Mesothelial cell of epicardium (in vitro differentiated cells): ENCODE data around the gene ZNF782. TPM values are rescaled to one million over a fixed set of nuclear protein-coding genes. Genes with fewer than 3 reads are reported as not detected.
"Not testable (repeated sequence)": the region's sequence is repeated elsewhere in the genome, so short reads cannot be mapped to it uniquely, and the experiment has no call there.

Experiments
- DNase-seq, 2 experiments: peaks; one replicate each; pipeline ENCODE4 v3.0.0; 2021; ENCODE audit warnings: low spot score in 2 of 2; ENCODE audit not compliant: unreplicated experiment in 2 of 2
- H3K27ac Mint-ChIP-seq: 2 replicates; pipeline ENCODE4 v1.8.0; 2021; ENCODE audit warnings: mixed read lengths
- H3K27me3 Mint-ChIP-seq: 2 replicates; pipeline ENCODE4 v1.8.0; 2021; ENCODE audit warnings: low read depth, mixed read lengths
- H3K36me3 Mint-ChIP-seq: 2 replicates; pipeline ENCODE4 v1.8.0; 2021; ENCODE audit warnings: mixed read lengths
- H3K4me1 Mint-ChIP-seq: 2 replicates; pipeline ENCODE4 v1.8.0; 2021; ENCODE audit warnings: mixed read lengths
- H3K4me3 Mint-ChIP-seq: 2 replicates; pipeline ENCODE4 v1.8.0; 2021; ENCODE audit warnings: mild to moderate bottlenecking, moderate library complexity, mixed read lengths
- H3K9me3 Mint-ChIP-seq: 2 replicates; pipeline ENCODE4 v1.8.0; 2021; ENCODE audit warnings: mixed read lengths
- CTCF ChIP-seq: fragments of 200-600 bp; sonication (generic); IDR thresholded peaks from one replicate; pipeline ENCODE4 v1.5.0; 2021; ENCODE audit warnings: antibody characterized with exemption; ENCODE audit not compliant: unreplicated experiment
- total RNA-seq: library from RNA; stranded (reverse); gene quantifications from 3 replicates; pipeline ENCODE4 v1.2.1, GENCODE V29; 2021

The ZNF782 gene
- total RNA-seq, 1 donor from 2014 or later = 9.9 TPM

GRCh38 chr9:96871176-96871575, 16.9 kb upstream of the ZNF782 start:
- Mint-ChIP-seq H3K9me3 (no peaks in the 10 kb centered on the region), H3K27ac (no peak overlapping the region), H3K36me3 (peaks cover 1% of the 10 kb centered on the region), H3K4me1 (peaks cover 28% of the 10 kb centered on the region), H3K27me3 (peaks cover 2% of the 10 kb centered on the region), H3K4me3 (no peak overlapping the region)
- TF ChIP-seq CTCF = no peak
- no peak for DNase-seq

- Mint-ChIP-seq H3K4me1 (peaks cover 18% of the 10 kb centered on the region), H3K27ac (no peak overlapping the region), H3K9me3 (peaks cover 9% of the 10 kb centered on the region), H3K36me3 (peaks cover 5% of the 10 kb centered on the region), H3K4me3 (no peak overlapping the region), H3K27me3 (peaks cover 1% of the 10 kb centered on the region)
- no peak for DNase-seq
- TF ChIP-seq CTCF = no peak
Measured at GRCh38 chr9:96868709-96869108, 14.4 kb upstream of the ZNF782 start.

GRCh38 chr9:96867079-96867804, 12.9 kb upstream of the ZNF782 start:
- H3K36me3 Mint-ChIP-seq = peaks cover 5% of the 10 kb centered on the region
- DNase-seq = no peak
- peaks cover 18% of the 10 kb centered on the region for H3K4me1 Mint-ChIP-seq
- peak overlapping the region; percentile 70 for H3K27ac Mint-ChIP-seq
- no peak overlapping the region for H3K4me3 Mint-ChIP-seq
- peaks cover 9% of the 10 kb centered on the region for H3K9me3 Mint-ChIP-seq
- no peaks in the 10 kb centered on the region for H3K27me3 Mint-ChIP-seq
- no peak for TF ChIP-seq CTCF

GRCh38 chr9:96865240-96865639, 10.9 kb upstream of the ZNF782 start:
- peaks cover 18% of the 10 kb centered on the region for H3K4me1 Mint-ChIP-seq
- DNase-seq, H3K9me3 Mint-ChIP-seq, H3K36me3 Mint-ChIP-seq, H3K27ac Mint-ChIP-seq, H3K4me3 Mint-ChIP-seq, H3K27me3 Mint-ChIP-seq: not testable (repeated sequence)

- H3K36me3 Mint-ChIP-seq = no peaks in the 10 kb centered on the region
- H3K27me3 Mint-ChIP-seq = no peaks in the 10 kb centered on the region
- no peak overlapping the region for H3K4me3 Mint-ChIP-seq
- peaks cover 20% of the 10 kb centered on the region for H3K4me1 Mint-ChIP-seq
- H3K27ac Mint-ChIP-seq = no peak overlapping the region
- TF ChIP-seq CTCF = no peak
- no peaks in the 10 kb centered on the region for H3K9me3 Mint-ChIP-seq
- no peak for DNase-seq
Measured at GRCh38 chr9:96859461-96860198, 5.3 kb upstream of the ZNF782 start.

- Mint-ChIP-seq H3K27ac (no peak overlapping the region), H3K27me3 (no peaks in the 10 kb centered on the region), H3K36me3 (no peaks in the 10 kb centered on the region), H3K4me1 (peaks cover 24% of the 10 kb centered on the region), H3K4me3 (no peak overlapping the region), H3K9me3 (no peaks in the 10 kb centered on the region)
- no peak for TF ChIP-seq CTCF
- no peak for DNase-seq
Measured at GRCh38 chr9:96858670-96859069, 4.4 kb upstream of the ZNF782 start.
